Fibroblast of skin of abdomen (primary cell): ENCODE data around the gene WNT9B.

Experiments used
- DNase-seq: peaks from one replicate; pipeline ENCODE4 v3.0.0-alpha.2; 2013

Gene WNT9B

DNA sequence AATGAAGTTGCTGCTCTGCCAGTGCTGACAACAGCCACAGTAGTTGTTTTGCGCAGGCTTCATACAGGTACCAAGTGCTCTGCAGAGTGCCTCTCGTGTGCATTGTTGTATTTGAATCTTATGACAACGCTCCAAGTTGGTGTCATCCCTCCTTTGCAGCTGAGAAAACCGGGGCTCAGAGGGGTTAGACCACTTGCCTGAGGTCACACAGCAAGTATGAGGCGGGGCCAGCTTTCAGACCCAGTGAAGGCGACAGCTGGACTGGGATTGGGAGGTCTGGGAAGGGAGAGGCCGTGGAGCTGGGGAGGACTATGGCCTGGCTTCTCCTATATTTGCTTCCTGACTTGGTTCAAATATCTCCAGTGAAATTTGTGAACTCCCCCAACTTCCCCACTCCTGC lies 33.2 kb downstream of the WNT9B start:
- DNase-seq = no peak

DNA sequence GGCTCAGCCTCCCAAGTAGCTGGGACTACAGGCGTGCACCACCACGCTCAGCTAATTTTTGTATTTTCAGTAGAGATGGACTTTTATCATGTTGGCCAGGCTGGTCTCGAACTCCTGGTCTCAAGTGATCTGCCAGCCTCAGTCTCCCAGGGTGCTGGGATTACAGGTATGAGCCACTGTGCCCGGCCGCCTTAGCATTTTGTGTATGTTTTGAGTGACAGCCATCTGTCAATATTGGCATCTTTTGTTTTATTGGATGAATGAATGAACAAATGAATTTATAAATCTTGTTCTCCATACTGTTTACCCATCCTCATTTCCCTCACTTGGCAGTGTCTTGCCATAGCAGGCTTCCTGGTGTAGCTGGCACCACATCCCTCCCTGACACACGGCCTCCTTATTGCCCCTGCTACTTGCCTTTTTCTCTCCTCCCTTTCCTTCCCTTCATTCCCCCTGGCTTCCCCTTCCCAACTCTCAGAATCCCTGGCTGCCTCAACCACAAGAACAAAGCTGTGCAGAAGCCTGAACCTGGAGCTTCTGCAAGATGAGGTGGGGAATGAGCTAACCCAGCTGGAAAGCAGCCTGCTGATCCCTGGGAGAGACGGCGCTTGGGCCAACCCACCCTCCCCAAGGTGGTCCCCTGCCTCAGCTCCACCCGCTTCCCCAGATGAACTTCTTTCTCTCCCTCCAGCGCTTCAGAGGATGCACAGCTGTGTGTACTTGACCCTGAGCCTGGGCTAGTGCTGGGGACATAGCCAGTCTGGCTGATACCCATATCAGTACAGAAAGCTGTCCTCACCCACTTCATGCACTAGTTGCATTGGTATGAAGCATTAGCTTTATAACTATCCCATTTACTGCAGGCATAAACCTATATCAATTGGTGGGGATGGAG lies 34.3 kb downstream of the WNT9B start:
- DNase-seq = no peak

DNA sequence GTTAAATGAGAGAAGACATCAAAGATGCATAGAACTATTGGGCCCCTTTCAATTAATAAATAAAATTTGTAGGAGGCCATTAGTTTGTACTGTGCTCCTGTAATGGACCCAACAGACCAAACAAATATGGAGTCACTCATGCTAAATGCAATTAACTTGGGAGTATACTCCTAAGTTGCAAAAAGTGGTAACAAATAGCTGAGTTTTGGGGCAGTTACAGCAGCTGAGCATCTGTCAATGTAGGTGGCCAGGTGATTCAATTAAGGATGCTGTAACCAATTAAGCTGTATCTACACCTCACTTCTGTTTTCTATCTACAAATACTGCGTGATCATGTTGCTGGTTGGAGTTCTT lies 34.9 kb downstream of the WNT9B start:
- no peak for DNase-seq

DNA sequence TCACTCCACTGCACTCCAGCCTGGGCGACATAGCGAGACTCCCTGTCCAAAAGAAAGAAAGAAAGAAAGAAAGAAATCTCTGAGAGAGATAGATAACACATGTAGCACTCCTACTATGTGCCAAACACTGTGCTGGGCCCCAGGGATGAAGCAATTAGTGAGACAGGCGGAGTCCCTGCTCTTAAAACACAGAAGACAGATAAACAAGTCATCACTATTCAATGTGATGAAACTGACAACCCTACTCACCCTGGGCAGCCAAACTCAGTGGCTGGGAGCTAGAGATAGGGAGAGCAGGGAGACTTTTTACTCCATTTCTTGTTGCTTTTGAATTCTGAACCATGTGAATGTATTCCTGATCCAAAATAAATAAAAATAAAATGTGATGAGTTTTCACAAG lies 36.3 kb downstream of the WNT9B start:
- no peak for DNase-seq

DNA sequence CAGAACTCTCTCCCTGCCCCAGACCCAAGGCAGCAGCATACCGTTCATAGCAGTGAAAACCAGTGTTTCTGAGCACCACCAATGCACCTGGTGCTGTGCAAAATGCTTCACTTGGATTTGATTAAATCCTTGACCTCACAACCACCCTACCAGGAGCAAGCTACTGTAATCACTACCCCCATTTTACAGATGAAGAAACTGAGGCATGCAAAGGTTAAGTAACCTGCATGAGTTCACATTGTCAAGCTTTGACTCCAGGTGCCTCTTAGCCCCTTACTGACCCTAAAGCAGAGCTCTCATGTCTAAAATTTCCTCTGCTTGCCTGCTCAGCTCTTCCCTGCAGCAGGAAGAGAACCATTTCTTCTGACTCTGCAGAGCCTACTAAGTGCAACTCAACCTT lies 37.3 kb downstream of the WNT9B start:
- no peak for DNase-seq

DNA sequence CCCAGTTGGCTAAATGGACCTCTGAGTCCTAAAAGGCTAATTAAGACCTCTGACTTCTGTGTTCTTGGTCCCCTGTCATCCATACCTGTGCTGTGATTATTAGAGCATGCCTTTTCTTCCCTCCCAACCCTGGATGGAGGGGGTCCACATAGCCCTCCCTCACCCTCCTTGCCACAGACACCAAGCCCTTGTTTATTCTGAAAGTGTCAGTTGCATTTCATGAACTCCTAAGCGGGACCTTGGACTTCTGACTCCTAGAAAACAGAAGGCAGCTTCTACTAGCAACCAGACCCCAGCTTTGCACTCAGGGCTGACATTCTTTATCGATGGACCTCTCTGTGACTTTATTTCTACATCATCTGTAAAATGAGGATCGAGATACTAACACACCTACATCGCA lies 38.1 kb downstream of the WNT9B start:
- DNase-seq = no peak

DNA sequence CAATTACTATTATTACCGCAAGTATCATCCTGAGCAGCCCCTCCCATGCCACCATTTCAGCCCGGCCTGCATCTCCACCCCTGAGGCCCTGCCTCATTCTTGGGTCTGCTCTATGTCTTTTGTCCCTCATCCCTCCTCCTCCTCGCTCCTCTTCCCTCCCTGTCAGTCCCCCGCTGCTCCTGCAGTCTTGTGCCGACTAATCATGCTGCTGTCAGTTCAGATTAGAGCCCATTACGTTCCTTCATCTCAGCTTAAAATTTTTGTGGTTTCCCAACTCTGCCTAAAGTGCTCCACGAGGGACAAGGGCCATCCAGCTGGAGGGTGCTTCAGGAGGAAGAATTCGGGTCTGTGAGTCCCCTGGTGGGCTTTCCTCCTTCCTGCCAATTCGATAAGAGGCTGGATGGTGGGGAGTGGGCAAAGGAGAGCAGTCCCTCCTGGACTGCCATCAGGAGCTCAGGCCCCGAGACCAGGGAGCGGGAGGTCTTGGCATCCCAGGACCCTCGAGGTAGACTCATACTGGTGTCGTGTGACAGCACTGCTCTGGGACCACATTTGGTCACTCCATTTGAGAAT lies 38.7 kb downstream of the WNT9B start:
- no peak for DNase-seq

DNA sequence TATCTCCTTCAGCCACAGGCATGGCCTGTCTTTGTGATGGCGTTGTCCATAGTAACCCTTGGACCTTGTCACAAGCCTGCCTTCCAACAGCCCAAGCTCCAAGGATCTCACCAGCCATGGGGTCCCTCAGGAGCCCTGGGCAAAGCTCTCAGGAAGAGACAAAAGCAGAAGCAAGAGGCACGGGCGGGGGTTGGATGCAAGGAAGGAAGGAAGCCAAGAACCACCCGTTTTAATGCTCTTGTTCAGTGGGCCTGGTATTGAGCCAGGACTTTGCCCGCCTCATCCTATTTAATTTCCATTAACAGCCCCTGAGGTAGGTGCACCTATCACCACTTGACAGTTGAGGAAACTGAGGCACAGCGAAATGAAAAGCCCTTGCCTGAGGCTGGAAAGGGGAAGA lies 39.3 kb downstream of the WNT9B start:
- no peak for DNase-seq

DNA sequence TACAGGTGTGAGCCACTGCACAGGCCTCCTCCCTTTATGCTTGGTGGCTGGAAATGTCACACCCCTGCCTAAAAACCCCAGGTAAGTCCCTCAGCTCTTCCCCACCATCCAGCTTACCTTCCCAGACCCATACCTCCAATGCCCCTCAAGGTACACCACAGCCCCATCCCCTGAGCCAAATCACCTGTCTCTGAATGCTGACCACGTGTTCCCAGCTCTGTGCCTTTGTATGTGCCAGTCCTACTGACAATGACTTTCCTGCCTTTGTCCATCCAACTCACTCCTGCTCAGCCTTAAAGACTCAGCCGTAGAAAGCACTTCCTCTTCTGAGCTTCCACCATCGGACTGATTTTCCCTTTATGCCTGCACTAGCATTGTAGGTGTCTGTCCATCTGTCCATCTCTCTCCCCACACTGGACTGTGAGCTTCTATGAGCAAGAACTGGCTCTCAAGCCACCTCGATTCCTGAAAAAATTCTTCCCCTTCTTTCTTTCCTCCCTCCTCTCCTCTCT lies 40.9 kb downstream of the WNT9B start:
- no peak for DNase-seq

DNA sequence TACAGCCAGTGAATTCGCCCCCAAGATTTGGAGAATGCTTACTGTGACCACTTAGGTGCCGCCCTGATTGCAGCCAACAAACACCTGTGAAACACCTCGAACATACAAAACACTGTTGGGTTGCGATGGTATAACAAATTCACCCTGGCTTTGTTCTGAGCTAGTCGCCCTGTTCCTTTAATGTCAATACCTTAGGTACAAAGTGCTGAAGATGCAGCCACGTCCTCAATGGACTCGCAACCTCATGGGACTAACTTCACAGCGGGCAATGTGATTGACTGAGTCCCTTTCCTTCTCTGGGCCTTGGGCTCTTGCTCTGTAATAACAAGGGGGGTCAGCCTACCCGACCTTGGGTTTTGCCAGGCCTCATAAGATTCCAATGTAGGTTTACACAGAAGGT lies 42.6 kb downstream of the WNT9B start:
- no peak for DNase-seq

DNA sequence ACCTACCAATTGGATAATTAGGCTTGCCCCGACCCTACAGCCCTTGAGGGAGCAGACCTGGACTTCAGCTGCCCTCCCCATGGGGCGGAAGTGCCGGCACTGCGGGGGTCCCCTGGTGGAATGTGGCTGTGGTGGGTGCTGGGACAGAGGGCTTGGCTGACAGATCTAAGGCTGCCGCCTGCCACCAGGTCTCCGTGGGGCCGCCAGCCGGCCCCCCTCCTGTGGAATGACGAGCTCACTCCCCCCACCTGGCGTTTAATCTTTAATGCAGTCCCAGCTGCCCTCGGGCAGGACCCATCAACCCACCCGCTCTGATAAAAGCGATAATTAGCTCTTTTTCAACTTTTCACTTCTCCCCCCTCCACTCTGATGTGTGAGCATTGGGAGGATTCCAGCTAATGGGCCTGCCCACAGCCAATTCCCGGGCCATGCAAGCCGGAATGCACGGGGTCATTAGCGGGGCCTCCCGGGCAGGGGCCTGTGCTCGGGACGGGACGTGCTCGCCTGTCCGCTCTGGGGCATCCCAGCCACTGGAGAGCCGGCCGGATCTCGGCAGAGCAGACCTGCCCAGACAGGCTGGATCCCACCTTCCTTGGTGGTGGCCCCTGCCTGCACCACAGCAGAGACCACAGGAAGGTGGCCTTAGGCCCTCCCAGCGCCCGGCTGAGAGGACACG lies 43.2 kb downstream of the WNT9B start:
- DNase-seq = no peak

DNA sequence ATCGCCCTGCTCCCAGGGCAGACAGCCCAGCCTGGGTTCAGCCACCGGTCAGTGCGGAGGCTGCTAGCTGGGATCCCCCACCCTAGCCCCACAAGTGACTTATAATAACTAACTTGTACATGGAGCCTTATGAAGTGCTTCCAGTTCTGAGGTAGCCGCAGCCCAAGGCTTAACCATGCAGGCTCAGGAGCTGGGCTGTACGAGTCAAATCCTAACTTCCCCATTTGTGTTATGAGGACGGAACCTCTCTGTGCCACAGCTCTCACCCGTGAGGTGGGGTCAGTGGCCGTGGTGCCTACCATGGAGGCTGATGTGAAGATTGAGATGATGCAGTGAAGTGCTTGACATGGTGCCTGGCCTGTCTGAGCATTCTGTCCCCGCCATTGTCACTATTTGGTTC lies 43.8 kb downstream of the WNT9B start:
- DNase-seq = no peak

DNA sequence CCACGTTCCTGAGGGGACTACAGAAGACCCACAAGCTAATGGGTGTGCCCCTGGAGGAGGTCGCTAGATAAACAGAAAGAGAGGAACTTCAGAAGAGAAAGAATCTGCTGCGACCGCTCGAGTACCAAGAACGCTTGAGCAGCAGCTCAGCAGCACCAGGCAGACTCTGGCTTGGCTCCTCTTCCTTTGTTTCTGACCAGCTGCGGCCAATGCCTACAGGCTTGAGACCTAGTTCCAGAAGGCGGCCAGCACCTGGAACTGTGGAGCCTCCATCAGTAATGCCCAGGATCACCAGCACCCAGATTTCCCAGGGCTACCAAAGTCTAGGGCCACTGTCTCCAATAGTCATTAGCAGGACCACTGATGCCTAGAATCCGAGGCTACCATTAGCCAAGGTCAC lies 45.6 kb downstream of the WNT9B start:
- no peak for DNase-seq

DNA sequence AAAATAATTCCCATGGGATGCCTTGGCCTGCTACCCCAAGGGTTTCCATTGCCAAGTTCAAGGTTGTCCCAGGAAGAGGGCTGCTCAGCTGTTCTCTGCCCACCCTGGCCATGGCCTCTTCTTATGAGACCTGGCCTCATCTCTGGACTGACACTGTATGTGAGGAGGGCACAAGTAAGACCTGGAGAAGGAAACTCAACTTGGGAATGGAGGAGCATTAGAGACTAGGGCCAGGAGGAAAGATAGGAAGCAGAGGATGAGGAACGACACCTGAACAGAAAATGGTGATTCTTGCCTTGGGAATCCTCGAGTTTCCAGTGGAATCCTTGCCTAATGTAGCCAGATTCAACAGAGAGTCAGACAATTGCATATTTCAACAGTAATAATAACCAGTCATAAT lies 47.0 kb downstream of the WNT9B start:
- DNase-seq = no peak

DNA sequence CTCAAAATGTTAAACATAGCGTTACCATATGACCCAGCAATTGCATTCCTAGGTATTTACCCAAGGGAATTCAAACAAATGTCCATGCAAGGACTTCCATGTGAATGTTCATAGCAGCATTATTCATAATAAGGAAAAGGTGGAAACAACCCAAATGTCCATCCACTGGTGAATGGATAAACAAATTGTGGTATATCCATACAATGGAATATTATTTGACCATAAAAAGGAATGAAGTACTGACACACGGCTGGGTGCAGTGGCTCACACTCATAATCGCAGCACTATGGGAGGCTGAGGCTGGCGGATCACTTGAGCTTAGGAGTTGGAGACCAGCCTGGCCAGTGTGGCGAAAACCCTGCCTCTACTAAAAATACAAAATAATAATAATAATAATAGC lies 47.5 kb downstream of the WNT9B start:
- no peak for DNase-seq

DNA sequence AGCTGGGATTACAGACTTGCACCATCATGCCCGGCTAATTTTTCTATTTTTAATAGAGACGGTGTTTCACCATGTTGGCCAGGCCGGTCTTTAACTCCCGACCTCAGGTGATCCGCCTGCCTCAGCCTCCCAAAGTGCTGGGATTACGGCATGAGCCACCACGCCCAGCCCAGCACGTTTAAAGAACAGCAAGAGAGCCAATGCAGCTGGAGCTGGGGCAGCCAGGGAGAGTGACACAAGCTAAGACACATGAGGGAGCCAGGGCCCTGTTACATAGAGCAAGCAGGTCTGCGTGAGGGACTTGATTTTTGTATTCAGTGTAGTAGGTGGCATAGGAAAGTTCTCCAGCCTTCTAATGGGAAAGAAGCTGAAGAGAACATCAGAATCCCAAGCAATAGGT lies 49.9 kb downstream of the WNT9B start:
- DNase-seq = no peak

DNA sequence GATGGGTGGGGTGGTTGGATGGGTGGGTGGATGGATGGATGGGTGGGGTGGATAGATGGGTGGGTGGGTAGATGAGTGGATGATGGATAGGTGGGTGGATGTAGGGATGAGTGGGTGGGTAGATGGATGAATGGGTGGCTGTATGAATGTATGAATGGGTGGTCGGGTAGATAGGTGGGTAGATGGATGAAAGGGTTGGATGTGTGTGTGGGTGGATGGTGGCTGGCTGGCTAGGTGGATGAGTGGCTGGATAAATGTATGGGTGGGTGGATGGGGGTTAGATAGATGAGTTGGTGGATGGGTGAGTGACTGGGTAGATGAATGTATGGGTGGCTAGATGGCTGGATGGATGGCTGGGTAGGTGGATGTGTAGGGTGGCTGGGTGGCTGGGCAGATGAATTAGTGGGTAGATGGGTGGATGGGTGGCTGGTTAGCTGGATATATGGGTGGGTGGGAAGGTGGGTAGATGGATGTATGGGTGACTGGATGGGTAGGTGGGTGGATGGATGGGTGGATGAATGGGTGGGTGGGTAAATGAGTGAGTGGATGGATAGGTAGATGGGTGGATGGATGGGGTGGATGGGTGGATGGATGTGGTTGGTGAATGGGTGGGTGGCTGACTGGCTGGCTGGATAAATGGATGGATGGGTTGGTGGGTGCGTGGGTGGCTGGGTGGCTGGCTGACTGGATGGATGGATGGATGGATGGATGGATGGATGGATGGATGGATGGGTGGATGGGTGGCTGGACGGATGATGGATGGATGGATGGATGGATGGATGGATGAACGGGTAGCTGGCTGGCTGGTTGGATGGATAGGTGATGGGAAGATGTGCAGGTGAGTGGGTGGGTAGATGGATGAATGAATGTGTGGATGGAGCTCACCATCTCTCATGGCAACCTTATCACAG lies 52.6 kb downstream of the WNT9B start:
- DNase-seq = no peak

DNA sequence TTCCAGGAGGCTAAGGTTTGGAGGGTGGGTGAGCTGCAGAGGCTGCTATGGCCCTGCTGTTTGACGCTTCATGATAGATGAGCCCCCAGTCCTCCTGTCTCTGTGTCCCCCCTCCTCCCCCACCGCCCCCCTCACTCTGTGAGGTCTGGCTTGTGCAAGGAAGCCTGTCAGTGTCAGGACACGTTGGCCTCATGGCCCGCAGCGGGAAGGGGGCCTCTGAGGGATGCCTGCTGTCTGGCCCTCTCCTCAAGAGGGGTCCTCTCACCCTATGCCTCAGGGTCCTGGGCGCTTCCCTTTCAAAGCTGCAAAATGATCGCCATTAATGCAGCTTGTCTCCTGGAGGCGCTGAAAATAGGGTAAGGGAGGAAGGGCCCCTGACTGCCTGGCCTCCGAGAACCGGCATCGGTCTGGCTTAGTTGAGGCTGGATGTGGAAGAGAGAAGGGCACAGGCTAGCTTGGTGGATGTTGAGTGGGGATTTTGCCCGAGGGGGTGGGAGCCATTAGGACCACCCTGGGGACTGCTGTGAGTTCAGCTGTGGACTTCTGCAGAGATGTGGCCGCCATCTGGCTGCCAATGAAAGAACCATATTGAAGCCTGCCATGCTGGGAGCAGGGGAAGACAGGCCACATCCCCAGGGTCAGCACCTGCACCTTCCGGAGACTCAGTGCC lies 56.8 kb downstream of the WNT9B start:
- no peak for DNase-seq

DNA sequence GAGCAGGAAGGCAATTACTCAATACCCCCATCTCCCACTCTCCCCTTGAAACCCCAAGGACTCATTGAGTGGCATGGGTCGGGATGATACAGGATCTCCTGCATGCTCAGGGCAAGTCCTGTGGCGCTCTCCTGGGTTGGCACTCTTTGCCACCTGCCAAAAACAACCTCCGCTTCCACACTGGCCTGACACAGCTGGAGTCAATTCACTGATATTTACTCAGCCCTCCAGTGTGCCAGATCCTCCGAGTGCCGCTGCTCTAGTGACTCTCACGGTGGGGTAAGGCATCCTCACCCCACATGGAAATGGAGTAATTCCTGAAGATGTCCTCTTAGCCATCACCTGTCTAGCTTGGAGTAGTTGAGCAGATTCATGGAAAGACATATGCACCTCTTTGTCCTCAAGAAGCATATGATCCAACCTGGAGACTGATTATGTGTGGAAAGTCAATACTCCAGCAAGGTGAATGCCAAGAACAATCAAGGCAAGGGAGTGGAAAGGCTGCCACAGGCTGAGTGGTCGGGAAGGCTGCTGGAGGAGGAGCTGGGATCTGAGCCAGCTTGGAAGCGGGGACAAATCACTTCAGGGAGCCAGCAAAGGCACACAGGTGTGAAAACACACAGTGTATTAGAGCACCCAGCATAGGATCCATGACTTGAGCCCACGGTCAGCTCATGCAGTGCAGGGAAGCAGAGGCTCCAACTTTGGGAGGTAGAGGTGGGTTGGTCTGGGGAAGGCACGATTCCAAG lies 59.0 kb downstream of the WNT9B start:
- no peak for DNase-seq

DNA sequence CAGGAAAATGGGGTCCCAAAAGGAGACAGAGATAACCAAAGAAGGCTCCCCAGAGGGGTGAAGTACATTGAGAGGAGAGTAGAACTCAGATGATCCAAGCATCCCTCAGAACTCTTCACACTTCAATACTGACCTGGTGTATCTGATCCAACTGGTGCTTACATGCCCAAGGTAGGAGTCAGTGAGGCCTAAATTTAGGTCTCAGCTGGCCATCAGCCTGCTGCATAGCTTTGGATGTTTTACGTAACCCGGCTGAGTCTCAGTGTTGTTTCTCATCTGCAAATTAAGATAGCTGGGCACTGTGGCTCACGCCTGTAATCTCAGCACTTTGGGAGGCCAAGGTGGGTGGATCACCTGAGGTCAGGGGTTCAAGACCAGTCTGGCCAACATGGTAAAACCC lies 59.9 kb downstream of the WNT9B start:
- no peak for DNase-seq

DNA sequence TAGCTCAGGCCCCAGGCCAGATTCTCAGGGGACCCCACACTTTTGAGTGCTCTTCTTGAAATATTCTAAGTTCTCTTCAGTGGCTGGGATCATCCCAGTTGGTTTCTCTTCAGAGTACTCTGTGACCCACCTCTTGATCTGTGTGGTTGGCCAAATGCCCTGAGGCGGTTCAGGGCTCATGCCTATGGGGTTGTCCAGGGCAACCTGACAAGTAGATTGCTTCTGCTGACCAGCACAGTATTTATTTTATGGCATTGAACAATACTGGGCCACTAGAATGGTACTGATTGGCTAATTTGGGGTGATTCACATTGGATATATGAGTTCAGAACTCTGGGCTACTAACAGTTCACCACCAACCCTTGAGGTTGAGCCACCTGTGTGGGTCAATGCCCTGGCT lies 64.2 kb downstream of the WNT9B start:
- no peak for DNase-seq
